HG02571 (cell line): Measurements from ENCODE around the gene CTAGE1.
"Not testable (repeated sequence)": the region's sequence is repeated elsewhere in the genome, so short reads cannot be mapped to it uniquely, and the experiment has no call there.

Experiments used
- ATAC-seq: cut with Tn5 transposase; IDR thresholded peaks from one replicate; pipeline ENCODE4 v1.9.1; 2021; ENCODE audit warnings: mild to moderate bottlenecking, moderate library complexity; ENCODE audit not compliant: unreplicated experiment

Gene CTAGE1, protein sequence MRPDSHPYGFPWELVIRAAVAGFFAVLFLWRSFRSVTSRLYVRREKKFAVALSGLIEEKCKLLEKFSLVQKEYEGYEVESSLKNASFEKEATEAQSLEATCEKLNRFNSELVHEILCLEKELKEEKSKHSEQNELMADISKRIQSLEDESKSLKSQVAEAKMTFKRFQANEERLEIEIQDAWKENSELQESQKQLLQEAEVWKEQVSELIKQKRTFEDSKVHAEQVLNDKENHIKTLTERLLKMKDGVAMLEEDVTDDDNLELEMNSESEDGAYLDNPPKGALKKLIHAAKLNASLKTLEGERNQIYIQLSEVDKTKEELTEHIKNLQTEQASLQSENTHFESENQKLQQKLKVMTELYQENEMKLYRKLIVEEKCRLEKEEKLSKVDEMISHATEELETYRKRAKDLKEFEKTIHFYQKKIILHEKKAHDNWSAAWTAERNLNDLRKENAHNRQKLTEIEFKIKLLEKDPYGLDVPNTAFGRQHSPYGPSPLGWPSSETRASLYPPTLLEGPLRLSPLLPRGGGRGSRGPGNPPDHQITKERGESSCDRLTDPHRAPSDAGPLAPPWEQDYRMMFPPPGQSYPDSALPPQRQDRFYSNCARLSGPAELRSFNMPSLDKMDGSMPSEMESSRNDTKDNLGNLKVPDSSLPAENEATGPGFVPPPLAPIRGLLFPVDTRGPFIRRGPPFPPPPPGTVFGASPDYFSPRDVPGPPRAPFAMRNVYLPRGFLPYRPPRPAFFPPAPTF

GRCh38 chr18:22417496-22418188, at the start of gene CTAGE1:
TSS of gene CTAGE1 (minus strand) at chr18:22417915. CDS start at chr18:22417811, 104 bp downstream.
- no peak for ATAC-seq

GRCh38 chr18:22466608-22467395, 49.1 kb upstream of the CTAGE1 start:
- ATAC-seq, result no peak

- no peak for ATAC-seq
Measured at GRCh38 chr18:22465859-22466457, 48.2 kb upstream of the CTAGE1 start.

DNA sequence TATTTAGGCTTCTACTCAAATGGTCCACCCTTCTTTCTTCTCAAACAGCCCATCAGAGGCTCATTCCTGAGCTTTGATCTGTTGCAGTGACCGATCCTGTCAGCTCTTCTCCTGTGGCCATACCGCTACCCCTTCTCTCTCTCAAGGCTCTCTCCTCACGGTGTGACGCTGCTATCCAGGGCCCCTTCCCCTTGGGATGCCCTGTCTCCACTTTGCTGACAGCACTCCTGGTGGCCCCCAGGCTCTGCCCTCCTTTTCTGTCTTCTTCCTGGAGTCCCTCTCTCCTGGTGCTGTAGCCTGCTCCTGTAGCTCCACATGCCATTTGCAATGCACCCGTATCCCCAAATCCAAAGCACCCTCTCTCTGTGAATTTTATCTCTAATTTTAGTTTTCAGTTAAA, 45.4 kb upstream of the CTAGE1 start:
- ATAC-seq, result no peak

DNA sequence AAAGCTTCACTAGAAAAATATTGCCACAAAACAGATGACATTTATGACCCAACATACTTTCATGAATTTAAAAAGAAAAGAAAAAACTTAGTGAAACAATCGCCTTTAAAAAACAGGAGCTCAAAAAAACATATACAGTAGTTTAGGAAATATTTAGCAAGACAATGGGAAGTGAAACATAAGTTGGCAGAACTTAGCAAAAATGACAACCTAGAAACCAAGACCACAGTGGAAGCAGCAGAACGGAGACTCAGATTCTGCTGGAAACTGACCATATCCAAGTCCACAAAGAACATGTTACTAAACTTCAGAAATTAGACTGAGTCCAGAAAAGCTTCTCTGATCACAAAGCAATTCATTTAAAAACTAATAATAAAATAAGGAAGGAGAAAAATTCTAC, 41.8 kb upstream of the CTAGE1 start:
- no peak for ATAC-seq

DNA sequence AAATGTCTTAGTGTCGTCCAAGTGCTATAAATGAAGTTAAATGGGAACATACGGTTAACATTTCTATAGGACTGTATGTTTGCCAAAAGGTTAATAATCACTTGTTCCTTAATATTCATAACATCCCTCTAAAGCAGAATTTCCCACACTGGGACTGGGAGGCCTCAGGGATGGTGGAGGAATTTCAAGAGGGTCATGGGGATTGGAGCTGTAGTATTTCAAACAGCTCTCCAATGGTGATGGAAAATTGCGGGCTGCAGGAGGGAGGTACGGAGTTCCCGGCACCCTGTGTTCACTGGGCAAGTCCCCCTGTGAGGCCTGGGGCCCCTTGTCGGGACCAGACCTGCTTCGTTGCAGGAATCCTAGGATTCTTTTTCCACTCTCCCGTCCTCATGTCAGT, 39.8 kb upstream of the CTAGE1 start:
- ATAC-seq, result no peak

DNA sequence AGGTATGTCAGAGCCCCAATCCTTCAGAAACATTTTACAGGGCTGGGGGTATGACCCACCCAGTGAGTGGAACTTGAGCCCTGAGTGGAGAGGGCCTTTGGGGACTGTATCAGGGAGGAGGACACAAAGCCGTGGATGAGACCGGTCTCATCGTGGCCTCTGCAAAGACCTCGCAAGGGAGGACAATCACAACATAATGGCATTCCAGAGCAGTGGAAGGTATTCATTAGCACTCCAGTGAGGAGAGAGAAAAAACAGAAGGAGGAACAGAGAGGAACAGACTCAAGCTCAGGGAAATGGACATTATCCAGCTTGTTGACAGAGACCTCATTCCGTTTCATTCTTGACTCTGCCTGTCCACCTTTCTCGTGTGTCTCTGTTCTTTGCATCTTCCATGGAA, 38.8 kb upstream of the CTAGE1 start:
- no peak for ATAC-seq

GRCh38 chr18:22456116-22456480, 38.4 kb upstream of the CTAGE1 start:
- ATAC-seq, result no peak

GRCh38 chr18:22455425-22456115, 37.9 kb upstream of the CTAGE1 start:
- no peak for ATAC-seq

GRCh38 chr18:22453315-22453714, 35.6 kb upstream of the CTAGE1 start:
- ATAC-seq, result no peak

DNA sequence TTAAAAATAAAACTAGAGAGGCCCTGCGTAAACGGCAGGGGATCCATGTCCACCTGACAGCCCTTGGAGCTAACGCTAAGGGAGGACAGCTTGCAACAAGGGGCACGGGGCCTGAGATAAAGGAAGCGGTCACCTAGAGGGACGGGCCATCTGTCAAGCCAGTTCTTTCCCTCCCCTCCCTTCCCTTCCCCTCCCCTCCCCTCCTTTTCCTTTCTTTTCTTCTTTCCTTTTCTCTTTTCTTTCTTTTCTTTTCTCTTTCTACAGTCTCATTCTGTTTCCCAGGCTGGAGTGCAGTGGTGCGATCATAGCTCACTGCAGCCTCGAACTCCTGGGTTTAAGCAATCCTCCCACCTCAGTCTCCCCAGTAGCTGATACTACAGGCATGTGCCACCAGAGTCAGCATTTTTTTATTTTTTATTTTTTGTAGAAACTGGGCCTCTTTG, 34.5 kb upstream of the CTAGE1 start:
- ATAC-seq, result no peak

DNA sequence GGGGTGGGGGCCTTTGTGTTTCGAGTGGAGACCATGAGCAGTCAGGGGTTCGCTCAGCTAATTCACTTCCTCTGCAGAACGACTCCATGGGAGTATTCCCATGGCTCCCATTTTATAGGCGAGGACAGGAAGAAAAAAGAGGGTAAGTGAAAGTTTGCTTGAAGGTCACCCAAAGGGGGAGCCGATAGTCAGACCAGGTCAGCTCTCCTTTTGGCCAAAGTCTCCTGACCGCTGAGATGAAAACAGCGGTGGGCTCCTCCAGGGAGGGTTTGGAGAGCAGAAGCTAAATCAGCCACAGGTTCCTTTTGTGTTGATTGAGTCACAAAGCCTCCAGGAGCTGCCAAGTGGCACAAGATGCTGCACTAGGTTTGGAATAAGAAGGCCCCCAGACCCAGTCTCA, 34.1 kb upstream of the CTAGE1 start:
- ATAC-seq, result no peak

DNA sequence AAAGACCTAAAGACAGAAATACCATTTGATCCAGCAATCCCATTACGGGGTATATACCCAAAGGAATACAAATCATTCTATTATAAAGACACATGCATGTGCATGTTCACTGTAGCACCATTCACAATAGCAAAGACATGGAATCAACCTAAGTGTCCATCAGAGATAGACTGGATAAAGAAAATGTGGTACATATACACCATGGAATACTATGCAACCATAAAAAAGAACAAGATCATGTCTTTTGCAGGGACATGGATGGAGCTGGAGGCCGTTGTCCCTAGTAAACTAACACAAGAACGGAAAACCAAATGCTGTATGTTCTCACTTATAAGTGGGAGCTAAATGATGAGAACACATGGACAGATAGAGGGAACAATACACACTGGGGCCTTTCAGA, 33.1 kb upstream of the CTAGE1 start:
- not testable (repeated sequence) for ATAC-seq

DNA sequence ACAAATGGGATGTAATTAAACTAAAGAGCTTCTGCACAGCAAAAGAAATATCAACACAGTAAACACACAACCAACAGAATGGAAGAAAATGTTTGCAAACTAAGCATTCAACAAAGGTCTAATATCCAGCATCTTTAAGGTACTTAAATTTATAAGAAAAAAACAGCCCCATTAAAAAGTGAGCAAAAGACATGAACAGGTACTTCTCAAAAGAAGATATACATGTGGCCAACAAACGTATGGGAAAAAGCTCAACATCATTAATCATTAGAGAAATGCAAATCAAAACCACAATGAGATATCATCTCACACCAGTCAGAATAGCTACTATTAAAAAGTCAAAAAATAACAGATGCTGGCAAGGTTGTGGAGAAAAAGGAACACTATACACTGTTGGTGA, 32.6 kb upstream of the CTAGE1 start:
- ATAC-seq, result not testable (repeated sequence)

- not testable (repeated sequence) for ATAC-seq
Measured at GRCh38 chr18:22449753-22450152, 32.0 kb upstream of the CTAGE1 start.

- no peak for ATAC-seq
Measured at GRCh38 chr18:22448238-22448637, 30.5 kb upstream of the CTAGE1 start.

GRCh38 chr18:22447792-22448191, 30.1 kb upstream of the CTAGE1 start:
- ATAC-seq, result no peak

DNA sequence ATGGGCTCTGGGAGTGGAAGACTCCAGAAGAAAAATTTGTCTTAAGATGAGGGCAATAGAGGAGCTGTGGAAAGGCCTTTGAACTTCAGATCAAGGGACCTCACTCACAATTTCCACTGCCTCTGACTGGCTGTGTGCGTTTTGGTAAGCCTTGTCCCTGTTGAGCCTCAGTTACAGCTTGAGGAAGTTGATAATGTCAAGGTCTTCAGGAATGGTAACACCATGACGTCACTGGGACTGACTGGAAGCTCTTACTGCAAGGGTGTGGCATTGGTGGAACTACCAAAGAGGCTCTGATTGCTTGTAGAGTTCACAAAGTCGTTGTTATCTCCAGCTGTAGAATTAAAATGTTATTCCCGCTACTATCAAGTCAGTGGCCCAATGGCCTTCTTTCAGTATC, 29.2 kb upstream of the CTAGE1 start:
- no peak for ATAC-seq

DNA sequence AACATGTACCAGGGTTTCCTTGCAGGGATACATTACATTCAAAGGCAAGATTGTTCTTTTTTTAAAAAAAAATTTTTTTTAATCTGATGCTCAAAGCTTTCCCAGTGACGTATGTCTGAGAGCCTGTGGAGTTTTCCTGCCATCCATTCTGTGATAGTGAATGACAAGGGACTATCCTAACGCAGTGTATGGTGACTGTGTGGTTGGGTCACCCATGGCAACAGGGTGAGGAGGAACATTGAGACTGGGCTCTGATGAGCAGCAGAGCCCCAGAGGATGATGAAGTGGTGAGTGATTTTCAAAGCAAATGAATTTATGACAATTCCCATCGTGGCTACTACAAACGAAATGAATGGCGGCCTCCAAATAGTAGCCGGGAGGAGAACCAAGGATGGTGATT, 28.6 kb upstream of the CTAGE1 start:
- no peak for ATAC-seq

GRCh38 chr18:22441638-22442037, 23.9 kb upstream of the CTAGE1 start:
- ATAC-seq, result no peak
